Endothelial cell of umbilical vein (primary cell): ENCODE data around the gene SUGCT. TPM values are rescaled to one million over a fixed set of nuclear protein-coding genes. Genes with fewer than 3 reads are reported as not detected.

Source experiments
- BruUV-seq: library from RNA; stranded (reverse); fragments of 400-500 nt; replicated peaks from 2 replicates; lab custom pipeline; 2021; lab: Mats Ljungman, UMichigan
- CTCF ChIA-PET: fragments of 300-600, 350-600 bp; sonication (Branson Sonifier 250); formaldehyde crosslinking; loops from one replicate; lab custom pipeline; 2021; ENCODE audit warnings: antibody characterized with exemption, inconsistent platforms; lab: Charles Lee
- POLR2A ChIA-PET: fragments of 300-600, 350-600 bp; sonication (Branson Sonifier 250); formaldehyde crosslinking; loops from one replicate; lab custom pipeline; 2021; ENCODE audit warnings: antibody characterized with exemption, inconsistent platforms; lab: Charles Lee
- DNase-seq: peaks from one replicate; pipeline ENCODE4 v3.0.0-alpha.2; 2011; ENCODE audit warnings: low read depth, low spot score
- FAIRE-seq: peaks from 2 replicates; lab custom pipeline; 2011; peaks lifted over from hg19 to GRCh38; lab: Jason Lieb, UNC
- H2AFZ ChIP-seq: 2 replicates; pipeline ENCODE4 v1.6.0; 2012; ENCODE audit warnings: low read depth, low read length, control low read depth, inconsistent platforms
- H3K27ac ChIP-seq: 2 replicates; pipeline ENCODE4 v1.5.1; 2011; ENCODE audit warnings: low read depth, mild to moderate bottlenecking, control low read depth, low read length, moderate library complexity; ENCODE audit not compliant: insufficient read depth
- H3K27me3 ChIP-seq, 2 experiments: 2 replicates each; pipeline versions ENCODE4 v1.6.0 to v1.6.1; 2011; ENCODE audit warnings: low read length in 2 of 2, mixed read lengths in 1 of 2; ENCODE audit not compliant: control insufficient read depth in 2 of 2, insufficient read depth in 2 of 2
- H3K36me3 ChIP-seq, 2 experiments: 2 replicates in 1 of 2; 3 replicates in 1 of 2; pipeline ENCODE4 v1.5.1; 2011; ENCODE audit warnings: low read length in 2 of 2, mild to moderate bottlenecking in 1 of 2, moderate library complexity in 1 of 2; ENCODE audit not compliant: control insufficient read depth in 2 of 2, insufficient read depth in 2 of 2; ENCODE audit errors: extremely low read depth in 1 of 2
- H3K4me1 ChIP-seq: 3 replicates; pipeline ENCODE4 v1.5.1; 2011; ENCODE audit warnings: mild to moderate bottlenecking, low read length; ENCODE audit not compliant: control insufficient read depth, insufficient read depth; ENCODE audit errors: extremely low read depth
- H3K4me2 ChIP-seq: 2 replicates; pipeline ENCODE4 v1.6.1; 2011; ENCODE audit warnings: low read length, control low read depth, mixed read lengths; ENCODE audit not compliant: insufficient read depth
- H3K4me3 ChIP-seq, 3 experiments: fragments of 200-600 bp in 1 of 3; sonication (generic), shearing (Covaris generic) in 1 of 3; replicated peaks in 1 of 3; 2 replicates each; pipeline ENCODE4 v1.5.1; 2011 to 2016; ENCODE audit warnings: control low read depth in 3 of 3, low read length in 3 of 3, mild to moderate bottlenecking in 2 of 3, inconsistent platforms in 1 of 3, low read depth in 1 of 3, moderate library complexity in 1 of 3; ENCODE audit not compliant: insufficient read depth in 1 of 3
- H3K79me2 ChIP-seq: 2 replicates; pipeline ENCODE4 v1.6.0; 2012; ENCODE audit warnings: low read length, inconsistent platforms; ENCODE audit not compliant: control insufficient read depth, insufficient read depth
- H3K9ac ChIP-seq: replicated peaks from 2 replicates; pipeline ENCODE3; 2011; ENCODE audit warnings: low read length, control low read depth; ENCODE audit not compliant: insufficient read depth; ENCODE audit errors: extremely low read depth
- H3K9me1 ChIP-seq: replicated peaks from 3 replicates; pipeline ENCODE4 v1.6.0; 2011; ENCODE audit warnings: mild to moderate bottlenecking, low read length; ENCODE audit not compliant: control insufficient read depth, insufficient read depth; ENCODE audit errors: extremely low read depth
- H3K9me3 ChIP-seq: replicated peaks from 2 replicates; pipeline ENCODE4 v1.5.1; 2012; ENCODE audit warnings: low read length, inconsistent platforms; ENCODE audit not compliant: control insufficient read depth, insufficient read depth
- H4K20me1 ChIP-seq: replicated peaks from 2 replicates; pipeline ENCODE3; 2011; ENCODE audit warnings: mild to moderate bottlenecking, low read length; ENCODE audit not compliant: control insufficient read depth, insufficient read depth; ENCODE audit errors: extremely low read depth
- CTCF ChIP-seq, 2 donors: IDR thresholded peaks; 1 replicate in 1 of 2; 2 replicates in 1 of 2; pipeline ENCODE4 v1.5.1; 2011; ENCODE audit warnings: low read length in 2 of 2, mild to moderate bottlenecking in 2 of 2, moderate library complexity in 2 of 2, control low read depth in 1 of 2, inconsistent platforms in 1 of 2, low read depth in 1 of 2; ENCODE audit not compliant: insufficient read depth in 1 of 2; ENCODE audit errors: extremely low read depth in 1 of 2
- EZH2 ChIP-seq: IDR thresholded peaks from 2 replicates; pipeline ENCODE4 v1.6.1; 2012; ENCODE audit warnings: borderline replicate concordance, low read depth, mild to moderate bottlenecking, moderate library complexity, low read length, inconsistent platforms; ENCODE audit not compliant: severe bottlenecking
- FOS ChIP-seq: IDR thresholded peaks from 2 replicates; pipeline ENCODE4 v1.6.1; 2011; ENCODE audit warnings: mild to moderate bottlenecking, low read length, moderate library complexity, borderline replicate concordance; ENCODE audit not compliant: insufficient read depth
- GATA2 ChIP-seq: IDR thresholded peaks from 2 replicates; pipeline ENCODE4 v1.7.0; 2011; ENCODE audit warnings: low read depth, mild to moderate bottlenecking, moderate library complexity, mixed read lengths, low read length; ENCODE audit not compliant: insufficient read length, insufficient read depth
- JUN ChIP-seq: IDR thresholded peaks from 2 replicates; pipeline ENCODE4 v1.6.1; 2011; ENCODE audit warnings: borderline replicate concordance, low read depth; ENCODE audit not compliant: insufficient read length, insufficient read depth
- MAX ChIP-seq: IDR thresholded peaks from 2 replicates; pipeline ENCODE4 v1.6.1; 2011; ENCODE audit not compliant: insufficient read depth, insufficient read length
- MYC ChIP-seq: IDR thresholded peaks from one replicate; pipeline ENCODE4 v1.6.1; 2011; ENCODE audit warnings: mild to moderate bottlenecking, low read depth, low read length
- POLR2A ChIP-seq: IDR thresholded peaks from 2 replicates; pipeline ENCODE4 v1.6.1; 2012; ENCODE audit warnings: low read depth, mild to moderate bottlenecking, control low read depth, low read length
- POLR2AphosphoS5 ChIP-seq: IDR thresholded peaks from 2 replicates; pipeline ENCODE4 v1.6.1; 2012; ENCODE audit warnings: low read depth, mild to moderate bottlenecking, control low read depth, low read length, moderate library complexity; ENCODE audit not compliant: insufficient read depth
- dilution Hi-C: fragments of 300-500 bp; cut with MboI; formaldehyde crosslinking; loops from one replicate; pipeline ENCODE4 v1.15.0; 2019; ENCODE audit warnings: low sequenced_read_pairs; ENCODE audit not compliant: extremely low pct_ligation_motif_present
- intact Hi-C: fragments of 100-400 bp; cut with micrococcal nuclease; formaldehyde crosslinking; loops from one replicate; pipeline ENCODE4 v1.10.0; 2022
- polyA plus RNA-seq, 4 experiments: library from polyadenylated mRNA; depleted of rRNA in 3 of 4; stranded (reverse) in 3 of 4; unstranded in 1 of 4; fragments of >200 nt; gene quantifications; 2 replicates each; pipeline versions ENCODE4 v1.2.1 to v1.2.3, GENCODE V29; 2011 to 2012; ENCODE audit warnings: missing spikeins in 1 of 4
- total RNA-seq: library from RNA; stranded (reverse); gene quantifications from 2 replicates; pipeline ENCODE4 v1.2.3, GENCODE V29; 2021

The SUGCT gene
- total and polyA plus RNA-seq, 2 donors (not counting 3 experiments of a cell fraction or from before 2014, with no cell fraction given), result 1.2 to 1.4 TPM

GRCh38 chr7:40403703-40404476, 269.1 kb downstream of the SUGCT start:
- Histone ChIP-seq H4K20me1 (no peaks in the 10 kb centered on the region), H3K27ac (no peak overlapping the region), H3K79me2 (no peaks in the 10 kb centered on the region), H3K9ac (no peak overlapping the region), H3K27me3 (no peaks in the 10 kb centered on the region), H3K4me1 (peaks cover 6% of the 10 kb centered on the region), H3K36me3 (no peaks in the 10 kb centered on the region), H3K9me3 (no peaks in the 10 kb centered on the region), H2AFZ (no peak overlapping the region), H3K9me1 (no peaks in the 10 kb centered on the region), H3K4me2 (no peak overlapping the region), H3K4me3 (no peak overlapping the region)
- TF ChIP-seq MAX (no peak), POLR2A (no peak), GATA2 (no peak), EZH2 (no peak), POLR2AphosphoS5 (no peak), JUN (no peak), CTCF (IDR thresholded peaks at IDR 0.05; ENCODE audit: extremely low read depth in 1 of 2, insufficient read depth in 1 of 2, low read depth in 1 of 2, low read length in 2 of 2) (no peak), MYC (no peak), FOS (no peak)
- FAIRE-seq, result no peak
- intact Hi-C loops, result no loop called here
- CTCF ChIA-PET, result no interaction called here
- POLR2A ChIA-PET, result no interaction called here
- no TSS peak for BruUV-seq
- dilution Hi-C loops, result no loop called here
- no peak for DNase-seq
